Left hindlimb (tissue), 1 donor: ENCODE results near the gene HOXC4.

Experiments used
- DNase-seq: peaks from one replicate; pipeline ENCODE4 v3.0.0-alpha.2; 2018

Gene HOXC4

GRCh38 chr12:54053751-54054741, at the start of gene HOXC4:
HOXC4 (plus strand) TSS chr12:54053835; CDS start chr12:54053923, 88 bp downstream.
- DNase-seq = no peak

- DNase-seq = no peak
Observed at GRCh38 chr12:54004063-54004840, 49.4 kb upstream of the HOXC4 start.

DNA sequence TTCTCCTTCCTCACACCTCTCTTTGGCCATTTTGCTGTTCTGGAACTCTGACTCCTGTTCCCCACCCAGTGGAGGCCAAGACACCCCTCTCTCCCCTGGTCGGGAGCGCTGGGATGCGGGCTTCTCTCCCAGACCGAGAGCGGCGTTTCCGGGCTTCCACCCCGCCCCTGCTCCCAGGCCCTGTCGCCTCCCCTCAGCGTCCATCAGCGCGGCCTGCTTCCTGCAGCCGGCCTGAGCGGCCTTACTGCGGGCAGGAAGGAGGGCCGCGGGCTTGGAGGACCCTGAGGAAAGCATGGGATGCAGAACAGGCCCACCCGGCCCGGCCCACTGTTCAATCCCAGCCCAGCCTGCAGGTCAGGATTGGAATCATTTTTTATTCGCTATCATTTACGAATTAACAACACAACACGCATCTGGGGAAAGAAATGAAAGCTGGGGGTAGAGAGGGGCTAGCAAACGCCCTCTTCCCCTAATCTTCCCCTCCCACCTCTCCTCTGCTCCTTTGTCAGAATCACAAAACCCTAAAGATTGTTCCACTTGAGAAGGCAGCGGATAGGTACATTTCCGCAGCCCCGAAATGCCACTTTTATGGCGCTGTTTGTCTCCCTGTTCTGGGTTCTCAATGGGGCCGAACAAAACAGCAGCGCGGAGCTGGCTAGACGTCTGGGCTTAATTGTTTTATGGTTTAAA, 48.6 kb upstream of the HOXC4 start:
- no peak for DNase-seq

DNA sequence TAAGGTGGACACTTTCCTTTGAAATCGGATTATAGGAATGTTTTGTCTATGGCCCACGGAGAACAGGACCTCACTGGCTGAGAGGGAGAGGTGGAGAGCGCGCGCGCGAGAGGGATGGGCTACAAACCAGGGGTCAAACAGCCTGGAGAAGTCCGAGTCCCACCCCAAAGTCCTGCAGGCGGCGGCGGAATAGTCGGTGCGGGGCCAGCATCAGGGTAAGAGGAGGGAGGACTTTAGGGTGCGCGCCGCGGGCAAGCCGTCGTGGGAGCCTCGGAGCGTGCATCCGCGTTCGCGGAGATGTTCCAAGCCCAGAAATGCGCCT, 48.1 kb upstream of the HOXC4 start:
- no peak for DNase-seq

- DNase-seq = peak; percentile 91
Observed at GRCh38 chr12:54005853-54006558, 47.6 kb upstream of the HOXC4 start.

DNA sequence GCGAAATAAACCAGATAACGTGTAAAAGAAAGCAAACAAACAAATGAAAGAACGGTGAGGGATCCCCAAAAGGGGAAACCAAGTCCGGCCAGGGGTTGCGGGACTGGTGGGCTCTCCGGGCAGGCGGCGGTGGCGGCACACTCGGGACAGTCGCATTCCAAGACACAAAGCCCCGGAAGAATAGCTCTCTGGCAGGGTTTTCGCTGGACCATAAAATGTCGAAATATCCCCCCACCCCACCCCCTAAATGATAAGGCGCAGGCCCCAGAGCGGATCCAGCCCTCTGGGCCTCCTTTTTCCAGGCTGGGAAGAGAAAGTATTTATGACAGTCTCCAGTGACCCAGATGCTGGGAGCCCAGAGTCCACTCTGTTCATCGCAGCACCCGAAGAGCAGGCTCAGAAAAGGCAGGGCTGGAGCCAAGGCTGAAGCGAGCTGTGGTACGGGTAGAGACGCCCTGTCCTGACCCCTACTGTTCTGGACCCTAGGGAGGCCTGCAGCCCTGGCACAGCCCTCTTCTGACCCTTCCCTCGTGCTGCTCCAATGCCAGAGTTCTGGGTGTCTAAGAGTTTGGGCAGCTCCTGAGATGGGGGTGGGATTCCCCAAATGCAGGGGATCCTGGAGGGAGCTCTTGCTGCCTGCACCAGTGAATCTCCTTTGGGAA, 46.9 kb upstream of the HOXC4 start:
- no peak for DNase-seq

- DNase-seq = no peak
Observed at GRCh38 chr12:54007538-54008259, 45.9 kb upstream of the HOXC4 start.

- no peak for DNase-seq
Observed at GRCh38 chr12:54008260-54008552, 45.4 kb upstream of the HOXC4 start.

- no peak for DNase-seq
Observed at GRCh38 chr12:54009171-54010052, 44.2 kb upstream of the HOXC4 start.

DNA sequence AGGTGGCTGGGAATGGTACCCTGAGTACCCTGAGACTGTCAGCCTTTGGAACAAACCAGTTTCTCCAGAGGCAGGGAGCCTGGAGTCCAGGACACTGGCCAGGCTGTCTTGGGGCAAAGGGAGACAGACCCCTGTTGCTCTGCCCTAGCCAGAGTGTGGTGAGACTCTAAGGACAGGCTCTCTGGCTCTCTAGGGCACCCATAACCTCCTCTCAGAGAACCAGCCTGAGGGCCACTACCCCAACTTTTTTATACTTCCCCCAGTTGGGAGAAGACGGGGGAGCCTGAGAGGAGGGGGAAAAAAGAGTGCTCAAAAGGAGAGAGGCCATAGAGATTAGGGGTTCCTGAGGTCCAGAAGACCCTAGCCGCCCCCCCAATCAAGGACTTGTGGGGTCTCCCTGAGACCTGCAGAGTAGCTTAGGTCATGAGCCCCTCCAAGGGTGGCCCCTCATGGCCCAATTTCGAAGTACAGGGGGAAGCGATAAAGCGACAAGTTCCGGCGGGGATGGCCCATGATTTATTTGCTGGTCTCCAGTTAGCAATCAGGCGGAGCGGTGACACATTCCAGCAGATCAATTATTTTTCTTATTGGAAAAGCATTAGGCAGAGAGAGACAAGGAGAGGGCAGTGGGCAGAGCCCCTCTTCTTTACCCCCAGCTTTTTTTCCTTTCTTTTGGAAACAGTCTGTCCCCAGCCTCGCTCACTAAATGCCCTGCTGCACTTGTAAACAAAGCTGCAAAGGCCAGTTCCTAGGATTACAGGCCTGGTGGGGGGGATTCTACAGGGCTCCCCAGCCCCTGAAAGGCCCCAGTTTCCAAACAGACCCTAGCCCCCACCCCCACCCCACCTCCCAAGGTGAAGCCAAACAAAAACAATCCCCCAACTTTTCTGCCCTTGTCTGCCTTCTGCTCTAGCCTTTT, 43.3 kb upstream of the HOXC4 start:
- no peak for DNase-seq

GRCh38 chr12:54010972-54011664, 42.5 kb upstream of the HOXC4 start:
- no peak for DNase-seq

DNA sequence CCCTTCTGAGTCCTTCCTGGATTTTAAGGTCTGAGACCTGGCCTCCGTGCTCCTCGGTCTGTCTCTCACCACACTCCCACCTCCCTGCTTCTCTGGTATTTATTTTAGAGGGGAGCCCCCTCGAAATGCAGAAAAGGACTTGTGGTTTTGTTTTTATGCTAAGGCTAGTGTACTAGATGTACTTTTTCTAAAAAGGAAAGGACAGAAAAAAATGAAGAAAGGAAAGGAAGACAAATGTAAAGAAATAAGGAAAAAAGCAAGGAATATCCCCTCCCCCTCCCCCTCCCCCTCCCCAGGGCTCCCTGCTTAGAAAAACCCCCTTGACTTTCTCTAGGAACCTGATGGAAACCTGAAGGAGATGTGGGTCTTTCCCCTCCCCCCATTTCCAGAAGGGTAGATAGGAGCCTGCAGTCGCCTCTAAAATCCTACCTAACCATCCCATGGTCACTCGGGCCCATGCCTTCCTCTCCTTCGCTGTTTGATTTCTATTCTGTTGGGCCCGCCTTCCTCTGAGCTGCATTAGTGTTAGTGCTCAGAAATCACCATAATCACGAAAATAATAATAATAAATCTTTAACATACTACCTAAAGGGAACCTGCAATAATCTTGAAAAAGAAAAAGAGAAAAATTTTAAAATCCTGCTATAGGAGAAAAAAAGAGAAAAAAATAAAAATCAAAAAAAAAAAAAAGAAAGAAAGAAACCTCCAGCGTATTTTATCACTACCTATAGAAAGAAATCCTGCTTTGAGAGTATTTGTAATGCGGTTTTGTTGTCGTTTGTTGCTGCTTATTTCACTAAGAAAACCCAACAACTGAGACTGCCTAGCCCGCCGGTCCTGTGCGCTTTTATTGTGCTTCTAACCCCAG, 41.7 kb upstream of the HOXC4 start:
- no peak for DNase-seq

GRCh38 chr12:54012631-54013409, 40.8 kb upstream of the HOXC4 start:
- no peak for DNase-seq

- DNase-seq = no peak
Observed at GRCh38 chr12:54014377-54015017, 39.1 kb upstream of the HOXC4 start.

DNA sequence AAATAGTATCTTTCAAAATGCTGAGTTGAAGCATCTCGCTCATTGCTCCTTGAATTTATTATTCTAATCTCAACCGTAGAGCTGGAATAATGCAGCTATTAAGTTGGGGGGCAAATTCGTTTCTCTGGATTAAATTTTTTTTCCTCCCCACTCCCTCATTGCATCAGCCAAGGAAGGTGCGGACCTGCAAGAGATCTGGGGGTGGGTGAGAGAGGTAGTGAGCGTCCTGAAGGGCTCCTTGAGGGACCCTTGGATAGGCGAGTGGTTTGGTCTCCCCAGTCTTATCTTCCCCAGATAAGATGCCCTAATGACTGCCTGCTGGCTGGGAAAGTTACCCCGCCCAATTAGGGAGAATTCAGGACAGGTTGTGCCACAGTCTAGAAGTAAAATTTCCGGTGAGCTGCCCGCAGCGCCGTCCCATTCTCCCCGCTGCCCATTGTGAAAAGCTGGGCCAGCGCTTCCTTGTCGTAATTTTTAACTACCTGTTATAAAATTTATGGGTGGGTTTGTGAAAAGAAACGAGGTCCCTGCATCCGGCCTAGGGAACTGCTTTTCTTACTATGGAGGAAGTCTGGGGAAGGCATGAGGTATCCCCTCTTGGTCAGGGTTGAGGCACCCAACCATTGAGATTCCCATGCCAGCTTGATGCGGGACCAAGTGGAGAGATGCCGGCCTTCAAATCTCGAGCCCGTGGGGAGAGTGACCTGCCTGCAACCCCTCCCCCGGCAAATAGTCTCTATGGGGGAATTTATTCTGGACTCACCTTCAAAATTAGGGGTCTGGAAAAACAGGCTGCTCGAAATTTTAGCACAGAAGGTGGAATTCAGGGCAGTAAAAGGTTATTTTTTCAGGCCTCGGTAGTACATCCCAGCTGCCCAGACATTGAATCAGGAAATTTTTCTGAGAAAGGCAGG, 38.4 kb upstream of the HOXC4 start:
- DNase-seq = no peak
